Activated T-cell treated with anti-CD3 and anti-CD28 coated beads, Interleukin-2, amount 50 U/mL, for 4 hours (primary cell): ENCODE data around the gene PDHB. TPM values are rescaled to one million over a fixed set of nuclear protein-coding genes. Genes with fewer than 3 reads are reported as not detected.

Experiments used
- ATAC-seq, 2 donors: fragments of 200-7000 bp; cut with Tn5 transposase; one replicate each; pipeline ENCODE4 v1.10.0; 2021
- DNase-seq: peaks from one replicate; pipeline ENCODE4 v3.0.0-alpha.2; 2020
- H3K27me3 Mint-ChIP-seq: one replicate; pipeline ENCODE4 v1.8.0; 2021; ENCODE audit warnings: low read depth, mixed read lengths
- H3K36me3 Mint-ChIP-seq: one replicate; pipeline ENCODE4 v1.8.0; 2022; ENCODE audit warnings: mixed read lengths; ENCODE audit not compliant: insufficient read depth
- H3K4me1 Mint-ChIP-seq: one replicate; pipeline ENCODE4 v1.8.0; 2021; ENCODE audit warnings: low read depth, mixed read lengths
- H3K4me3 Mint-ChIP-seq: one replicate; pipeline ENCODE4 v1.8.0; 2021; ENCODE audit warnings: mild to moderate bottlenecking, moderate library complexity, mixed read lengths
- H3K9me3 Mint-ChIP-seq: one replicate; pipeline ENCODE4 v1.8.0; 2021; ENCODE audit warnings: mixed read lengths
- total RNA-seq, 3 donors: library from RNA; stranded (reverse); gene quantifications; one replicate each; pipeline ENCODE4 v1.2.1, GENCODE V29; 2021

PDHB gene
- total RNA-seq, 3 donors from 2014 or later: 54.8 to 62.3 (median 55.6) TPM

- no peaks in the 10 kb centered on the region for H3K9me3 Mint-ChIP-seq
- no peak overlapping the region for H3K4me3 Mint-ChIP-seq
- DNase-seq: no peak
- no peak for ATAC-seq
- no peaks in the 10 kb centered on the region for H3K27me3 Mint-ChIP-seq
- no peaks in the 10 kb centered on the region for H3K4me1 Mint-ChIP-seq
- peaks cover 35% of the 10 kb centered on the region for H3K36me3 Mint-ChIP-seq
These were observed 34.8 kb downstream of the PDHB start for GRCh38 chr3:58398669-58399333.

GRCh38 chr3:58394339-58394738 is 39.3 kb downstream of the PDHB start:
- no peak for DNase-seq
- Mint-ChIP-seq H3K9me3 (no peaks in the 10 kb centered on the region), H3K4me3 (no peak overlapping the region), H3K4me1 (no peaks in the 10 kb centered on the region), H3K36me3 (peaks cover 46% of the 10 kb centered on the region), H3K27me3 (no peaks in the 10 kb centered on the region)
- no peak for ATAC-seq

- Mint-ChIP-seq H3K4me1 (no peaks in the 10 kb centered on the region), H3K9me3 (no peaks in the 10 kb centered on the region), H3K4me3 (no peak overlapping the region), H3K27me3 (no peaks in the 10 kb centered on the region), H3K36me3 (peaks cover 31% of the 10 kb centered on the region)
- DNase-seq: no peak
- ATAC-seq: no peak
These were observed 41.5 kb downstream of the PDHB start for GRCh38 chr3:58392181-58392580.

- no peak overlapping the region for H3K4me3 Mint-ChIP-seq
- H3K36me3 Mint-ChIP-seq: peaks cover 25% of the 10 kb centered on the region
- H3K4me1 Mint-ChIP-seq: no peaks in the 10 kb centered on the region
- ATAC-seq (no peak), DNase-seq (no peak)
- no peaks in the 10 kb centered on the region for H3K27me3 Mint-ChIP-seq
- no peaks in the 10 kb centered on the region for H3K9me3 Mint-ChIP-seq
These were observed 42.3 kb downstream of the PDHB start for GRCh38 chr3:58391156-58391865.

- H3K4me3 Mint-ChIP-seq: no peak overlapping the region
- no peak for DNase-seq
- no peaks in the 10 kb centered on the region for H3K9me3 Mint-ChIP-seq
- ATAC-seq: no peak
- H3K4me1 Mint-ChIP-seq: no peaks in the 10 kb centered on the region
- peaks cover 20% of the 10 kb centered on the region for H3K36me3 Mint-ChIP-seq
- no peaks in the 10 kb centered on the region for H3K27me3 Mint-ChIP-seq
These were observed 45.0 kb downstream of the PDHB start for GRCh38 chr3:58388550-58389091.

- H3K9me3 Mint-ChIP-seq: no peaks in the 10 kb centered on the region
- H3K36me3 Mint-ChIP-seq: peaks cover 23% of the 10 kb centered on the region
- no peak overlapping the region for H3K4me3 Mint-ChIP-seq
- H3K27me3 Mint-ChIP-seq: no peaks in the 10 kb centered on the region
- ATAC-seq (no peak), DNase-seq (no peak)
- no peaks in the 10 kb centered on the region for H3K4me1 Mint-ChIP-seq
These were observed 45.7 kb downstream of the PDHB start for GRCh38 chr3:58387650-58388546.

- Mint-ChIP-seq H3K4me1 (no peaks in the 10 kb centered on the region), H3K4me3 (no peak overlapping the region), H3K9me3 (no peaks in the 10 kb centered on the region), H3K36me3 (peaks cover 19% of the 10 kb centered on the region), H3K27me3 (no peaks in the 10 kb centered on the region)
- DNase-seq (no peak), ATAC-seq (no peak)
These were observed 46.8 kb downstream of the PDHB start for GRCh38 chr3:58386626-58387365.

GRCh38 chr3:58384381-58385090 is 49.1 kb downstream of the PDHB start:
- Mint-ChIP-seq H3K9me3 (no peaks in the 10 kb centered on the region), H3K27me3 (no peaks in the 10 kb centered on the region), H3K36me3 (peaks cover 8% of the 10 kb centered on the region), H3K4me3 (no peak overlapping the region), H3K4me1 (no peaks in the 10 kb centered on the region)
- no peak for DNase-seq
- no peak for ATAC-seq

GRCh38 chr3:58383904-58384303 is 49.7 kb downstream of the PDHB start:
- DNase-seq: no peak
- H3K4me3 Mint-ChIP-seq: no peak overlapping the region

GRCh38 chr3:58383476-58383875 is 50.2 kb downstream of the PDHB start:
- no peaks in the 10 kb centered on the region for H3K9me3 Mint-ChIP-seq
- H3K27me3 Mint-ChIP-seq: no peaks in the 10 kb centered on the region
- H3K36me3 Mint-ChIP-seq: peaks cover 8% of the 10 kb centered on the region
- H3K4me3 Mint-ChIP-seq: no peak overlapping the region
- H3K4me1 Mint-ChIP-seq: no peaks in the 10 kb centered on the region
- DNase-seq: no peak
- ATAC-seq: no peak

More at GRCh38 chr3:58383904-58384303, 49.7 kb downstream of the PDHB start:
- H3K9me3 Mint-ChIP-seq: no peaks in the 10 kb centered on the region
- no peaks in the 10 kb centered on the region for H3K4me1 Mint-ChIP-seq
- peaks cover 8% of the 10 kb centered on the region for H3K36me3 Mint-ChIP-seq
- no peak for ATAC-seq
- H3K27me3 Mint-ChIP-seq: no peaks in the 10 kb centered on the region

- Mint-ChIP-seq H3K4me1 (no peaks in the 10 kb centered on the region), H3K27me3 (no peaks in the 10 kb centered on the region), H3K36me3 (peaks cover 8% of the 10 kb centered on the region), H3K9me3 (no peaks in the 10 kb centered on the region), H3K4me3 (no peak overlapping the region)
- no peak for DNase-seq
- no peak for ATAC-seq
These were observed 54.1 kb downstream of the PDHB start for GRCh38 chr3:58379351-58380073.

- no peaks in the 10 kb centered on the region for H3K9me3 Mint-ChIP-seq
- H3K4me3 Mint-ChIP-seq: no peak overlapping the region
- ATAC-seq (no peak), DNase-seq (no peak)
- no peaks in the 10 kb centered on the region for H3K4me1 Mint-ChIP-seq
- H3K27me3 Mint-ChIP-seq: no peaks in the 10 kb centered on the region
- H3K36me3 Mint-ChIP-seq: peaks cover 7% of the 10 kb centered on the region
These were observed 55.9 kb downstream of the PDHB start for GRCh38 chr3:58377750-58378149.
